ENCODE measurements around the gene MYBPC2.

MYBPC2 gene

GRCh38 chr19:50413096-50413495 is 19.6 kb upstream of the MYBPC2 start:
- H3K27ac ChIP-seq (ENCODE audit: low read depth, low read length, poor library complexity, severe bottlenecking), result no peak overlapping the region
- peaks cover 61% of the 10 kb centered on the region for H3K36me3 ChIP-seq (ENCODE audit: insufficient read depth, low read length)
- no peak overlapping the region for H2AFZ ChIP-seq (ENCODE audit: low read length)
- H4K20me1 ChIP-seq (ENCODE audit: insufficient read depth, low read length), result no peaks in the 10 kb centered on the region
- no peak overlapping the region for H3K4me3 ChIP-seq (ENCODE audit: low read depth, low read length, poor library complexity, severe bottlenecking)
- no peaks in the 10 kb centered on the region for H3K9me3 ChIP-seq (ENCODE audit: low read length)
- H3K9ac ChIP-seq (ENCODE audit: low read length), result no peak overlapping the region
- H3K4me2 ChIP-seq (ENCODE audit: low read length), result no peak overlapping the region
- H3K9me2 ChIP-seq (ENCODE audit: low read depth, low read length), result no peaks in the 10 kb centered on the region
- H3K27me3 ChIP-seq (ENCODE audit: insufficient read depth, low read length), result no peaks in the 10 kb centered on the region
- peaks cover 37% of the 10 kb centered on the region for H3K4me1 ChIP-seq (ENCODE audit: insufficient read depth, low read length, severe bottlenecking)
- H3K79me2 ChIP-seq (ENCODE audit: insufficient read depth, low read length), result no peaks in the 10 kb centered on the region
- TF ChIP-seq CTCF (IDR thresholded peaks at IDR 0.05; ENCODE audit: low read length) (no peak), EZH2 (IDR thresholded peaks at IDR 0.05; ENCODE audit: borderline replicate concordance, low read length) (no peak)
- H3F3A ChIP-seq (ENCODE audit: insufficient read depth, low read length), result no peaks in the 10 kb centered on the region; the same call in 1 of the 2 replicates

GRCh38 chr19:50413531-50413930 is 19.2 kb upstream of the MYBPC2 start:
- TF ChIP-seq CTCF (IDR thresholded peaks at IDR 0.05; ENCODE audit: low read length) (no peak), EZH2 (IDR thresholded peaks at IDR 0.05; ENCODE audit: borderline replicate concordance, low read length) (no peak)
- Histone ChIP-seq H3K9ac (ENCODE audit: low read length) (no peak overlapping the region), H3K4me2 (ENCODE audit: low read length) (no peak overlapping the region), H3K27me3 (ENCODE audit: insufficient read depth, low read length) (no peaks in the 10 kb centered on the region), H3K79me2 (ENCODE audit: insufficient read depth, low read length) (no peaks in the 10 kb centered on the region), H4K20me1 (ENCODE audit: insufficient read depth, low read length) (no peaks in the 10 kb centered on the region), H3K27ac (ENCODE audit: low read depth, low read length, poor library complexity, severe bottlenecking) (peak overlapping the region; percentile 100), H3K36me3 (ENCODE audit: insufficient read depth, low read length) (peaks cover 59% of the 10 kb centered on the region), H2AFZ (ENCODE audit: low read length) (no peak overlapping the region), H3F3A (ENCODE audit: insufficient read depth, low read length) (no peaks in the 10 kb centered on the region; the same call in 1 of the 2 replicates), H3K4me1 (ENCODE audit: insufficient read depth, low read length, severe bottlenecking) (peaks cover 42% of the 10 kb centered on the region), H3K4me3 (ENCODE audit: low read depth, low read length, poor library complexity, severe bottlenecking) (no peak overlapping the region), H3K9me3 (ENCODE audit: low read length) (no peaks in the 10 kb centered on the region), H3K9me2 (ENCODE audit: low read depth, low read length) (no peaks in the 10 kb centered on the region)

GRCh38 chr19:50414864-50415660 is 17.6 kb upstream of the MYBPC2 start:
- peak overlapping the region; percentile 70 for H3K4me2 ChIP-seq (ENCODE audit: low read length)
- no peaks in the 10 kb centered on the region for H4K20me1 ChIP-seq (ENCODE audit: insufficient read depth, low read length)
- TF ChIP-seq EZH2 (IDR thresholded peaks at IDR 0.05; ENCODE audit: borderline replicate concordance, low read length) (no peak), CTCF (IDR thresholded peaks at IDR 0.05; ENCODE audit: low read length) (peak; percentile 83)
- peaks cover 2% of the 10 kb centered on the region for H3K79me2 ChIP-seq (ENCODE audit: insufficient read depth, low read length)
- H3K9me3 ChIP-seq (ENCODE audit: low read length), result no peaks in the 10 kb centered on the region
- no peak overlapping the region for H2AFZ ChIP-seq (ENCODE audit: low read length)
- peak overlapping the region; percentile 47 for H3K4me3 ChIP-seq (ENCODE audit: low read depth, low read length, poor library complexity, severe bottlenecking)
- H3K36me3 ChIP-seq (ENCODE audit: insufficient read depth, low read length), result peaks cover 52% of the 10 kb centered on the region
- no peaks in the 10 kb centered on the region for H3K9me2 ChIP-seq (ENCODE audit: low read depth, low read length)
- peak overlapping the region; percentile 100 for H3K27ac ChIP-seq (ENCODE audit: low read depth, low read length, poor library complexity, severe bottlenecking)
- H3K4me1 ChIP-seq (ENCODE audit: insufficient read depth, low read length, severe bottlenecking), result peaks cover 46% of the 10 kb centered on the region
- H3F3A ChIP-seq (ENCODE audit: insufficient read depth, low read length), result no peaks in the 10 kb centered on the region; the same call in 1 of the 2 replicates
- H3K27me3 ChIP-seq (ENCODE audit: insufficient read depth, low read length), result no peaks in the 10 kb centered on the region
- H3K9ac ChIP-seq (ENCODE audit: low read length), result peak overlapping the region; percentile 76

Data from OCI-LY1 (cell line).